Measurements from ENCODE around the gene AGR2. TPM values are rescaled to one million over a fixed set of nuclear protein-coding genes. Genes with fewer than 3 reads are reported as not detected.

Gene AGR2
- total and polyA plus RNA-seq, 2 donors (not counting 1 experiment from before 2014, with no cell fraction given) = not detected

DNA sequence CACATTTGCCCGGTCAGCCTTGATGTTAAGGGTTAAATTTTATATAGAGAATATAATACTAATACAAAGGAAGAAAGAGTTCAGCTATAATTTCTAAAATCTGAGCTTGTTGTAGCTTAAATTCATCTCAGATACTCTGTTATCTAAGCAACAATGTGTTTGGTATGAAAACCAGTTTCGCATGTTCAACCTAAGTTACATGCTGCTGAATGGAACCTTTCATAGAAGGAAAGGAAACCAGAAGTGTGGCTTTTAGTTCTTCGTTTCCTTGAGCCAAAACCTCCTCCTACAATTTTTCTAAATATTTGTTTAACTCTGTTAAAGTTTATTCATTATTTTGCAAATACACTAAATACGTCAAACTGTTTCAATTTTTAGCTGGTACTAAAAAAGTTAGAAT is 18.5 kb downstream of the AGR2 start:
- DNase-seq (ENCODE audit: low read depth in 2 of 2) = no peak
- Histone ChIP-seq H3K4me1 (ENCODE audit: control insufficient read depth, extremely low read depth, insufficient read depth, low read length) (no peaks in the 10 kb centered on the region), H4K20me1 (ENCODE audit: control insufficient read depth, extremely low read depth, insufficient read depth, low read length) (no peaks in the 10 kb centered on the region), H3K9ac (ENCODE audit: insufficient read depth, low read length) (no peak overlapping the region), H2AFZ (ENCODE audit: low read length) (no peak overlapping the region), H3K36me3 (ENCODE audit: control insufficient read depth, insufficient read depth, low read length) (no peaks in the 10 kb centered on the region), H3K9me3 (ENCODE audit: control insufficient read depth, insufficient read depth, low read depth, low read length) (no peaks in the 10 kb centered on the region), H3K79me2 (ENCODE audit: control insufficient read depth, insufficient read depth, low read length) (no peaks in the 10 kb centered on the region), H3K4me2 (ENCODE audit: extremely low read depth, insufficient read depth, low read length) (no peak overlapping the region), H3K27ac (ENCODE audit: insufficient read depth, low read length) (no peak overlapping the region), H3K27me3 (ENCODE audit: control insufficient read depth, insufficient read depth, low read length) (no peaks in the 10 kb centered on the region), H3K4me3 (replicated peaks in 1 of 4; ENCODE audit: control extremely low read depth in 1 of 4, insufficient read depth in 1 of 4, low read depth in 3 of 4, low read length in 4 of 4) (no peak overlapping the region)
- TF ChIP-seq EZH2 (IDR thresholded peaks at IDR 0.05; ENCODE audit: low read length, missing control alignments) = no peak
- TF ChIP-seq, protein P1, sequence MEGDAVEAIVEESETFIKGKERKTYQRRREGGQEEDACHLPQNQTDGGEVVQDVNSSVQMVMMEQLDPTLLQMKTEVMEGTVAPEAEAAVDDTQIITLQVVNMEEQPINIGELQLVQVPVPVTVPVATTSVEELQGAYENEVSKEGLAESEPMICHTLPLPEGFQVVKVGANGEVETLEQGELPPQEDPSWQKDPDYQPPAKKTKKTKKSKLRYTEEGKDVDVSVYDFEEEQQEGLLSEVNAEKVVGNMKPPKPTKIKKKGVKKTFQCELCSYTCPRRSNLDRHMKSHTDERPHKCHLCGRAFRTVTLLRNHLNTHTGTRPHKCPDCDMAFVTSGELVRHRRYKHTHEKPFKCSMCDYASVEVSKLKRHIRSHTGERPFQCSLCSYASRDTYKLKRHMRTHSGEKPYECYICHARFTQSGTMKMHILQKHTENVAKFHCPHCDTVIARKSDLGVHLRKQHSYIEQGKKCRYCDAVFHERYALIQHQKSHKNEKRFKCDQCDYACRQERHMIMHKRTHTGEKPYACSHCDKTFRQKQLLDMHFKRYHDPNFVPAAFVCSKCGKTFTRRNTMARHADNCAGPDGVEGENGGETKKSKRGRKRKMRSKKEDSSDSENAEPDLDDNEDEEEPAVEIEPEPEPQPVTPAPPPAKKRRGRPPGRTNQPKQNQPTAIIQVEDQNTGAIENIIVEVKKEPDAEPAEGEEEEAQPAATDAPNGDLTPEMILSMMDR (conservative IDR thresholded peaks at IDR 0.05 in 1 of 2, IDR thresholded peaks at IDR 0.05 in 1 of 2; ENCODE audit: low read depth in 1 of 2, low read length in 2 of 2) = no peak

DNA sequence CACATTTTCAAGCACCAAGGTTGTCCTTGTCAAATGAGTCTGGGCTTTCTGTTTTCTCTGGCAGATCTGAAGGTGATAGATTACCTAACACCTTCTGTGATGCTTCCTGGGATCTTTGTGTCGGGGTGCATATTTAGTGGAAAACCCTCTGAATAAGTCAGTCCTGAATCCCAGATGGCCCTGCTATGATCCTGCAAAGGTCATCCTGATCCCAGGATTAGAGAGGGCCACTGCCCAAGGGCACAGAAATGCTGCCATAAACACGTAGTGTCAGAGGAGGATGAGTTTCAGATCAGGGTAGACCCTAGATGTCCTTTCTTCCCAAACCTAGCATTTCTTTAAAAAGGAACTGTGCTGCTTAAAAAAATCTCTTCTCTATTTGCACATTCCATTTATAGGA is 19.0 kb downstream of the AGR2 start:
- Histone ChIP-seq H3K4me1 (ENCODE audit: control insufficient read depth, extremely low read depth, insufficient read depth, low read length) (no peaks in the 10 kb centered on the region), H4K20me1 (ENCODE audit: control insufficient read depth, extremely low read depth, insufficient read depth, low read length) (no peaks in the 10 kb centered on the region), H3K9ac (ENCODE audit: insufficient read depth, low read length) (no peak overlapping the region), H3K4me2 (ENCODE audit: extremely low read depth, insufficient read depth, low read length) (no peak overlapping the region), H3K79me2 (ENCODE audit: control insufficient read depth, insufficient read depth, low read length) (no peaks in the 10 kb centered on the region), H3K36me3 (ENCODE audit: control insufficient read depth, insufficient read depth, low read length) (no peaks in the 10 kb centered on the region), H2AFZ (ENCODE audit: low read length) (no peak overlapping the region), H3K9me3 (ENCODE audit: control insufficient read depth, insufficient read depth, low read depth, low read length) (no peaks in the 10 kb centered on the region), H3K27me3 (ENCODE audit: control insufficient read depth, insufficient read depth, low read length) (no peaks in the 10 kb centered on the region), H3K4me3 (replicated peaks in 1 of 4; ENCODE audit: control extremely low read depth in 1 of 4, insufficient read depth in 1 of 4, low read depth in 3 of 4, low read length in 4 of 4) (no peak overlapping the region), H3K27ac (ENCODE audit: insufficient read depth, low read length) (no peak overlapping the region)
- TF ChIP-seq, protein P1 (conservative IDR thresholded peaks at IDR 0.05 in 1 of 2, IDR thresholded peaks at IDR 0.05 in 1 of 2; ENCODE audit: low read depth in 1 of 2, low read length in 2 of 2) = no peak
- no peak for TF ChIP-seq EZH2 (IDR thresholded peaks at IDR 0.05; ENCODE audit: low read length, missing control alignments)
- no peak for DNase-seq (ENCODE audit: low read depth in 2 of 2)

DNA sequence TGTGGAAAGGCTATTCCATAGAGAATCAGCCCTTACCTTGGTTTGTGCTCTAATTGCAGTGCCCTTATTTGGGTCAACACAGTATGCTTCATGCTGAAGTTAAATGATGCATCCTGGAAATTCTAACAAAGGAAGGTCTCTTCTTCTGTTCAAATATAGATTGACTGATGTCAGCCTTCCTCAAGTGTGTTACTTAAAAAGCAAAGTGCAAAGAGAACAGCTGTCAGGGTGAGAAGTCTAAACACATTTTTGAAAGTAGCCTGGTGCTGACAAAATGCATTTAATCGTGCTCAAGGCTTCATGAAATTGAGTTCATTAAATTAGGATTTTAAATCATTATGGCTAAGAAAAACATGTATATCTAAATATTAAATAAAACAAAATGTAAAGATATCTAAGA is 19.5 kb downstream of the AGR2 start:
- Histone ChIP-seq H3K27me3 (ENCODE audit: control insufficient read depth, insufficient read depth, low read length) (no peaks in the 10 kb centered on the region), H3K4me1 (ENCODE audit: control insufficient read depth, extremely low read depth, insufficient read depth, low read length) (no peaks in the 10 kb centered on the region), H4K20me1 (ENCODE audit: control insufficient read depth, extremely low read depth, insufficient read depth, low read length) (no peaks in the 10 kb centered on the region), H3K9me3 (ENCODE audit: control insufficient read depth, insufficient read depth, low read depth, low read length) (no peaks in the 10 kb centered on the region), H3K36me3 (ENCODE audit: control insufficient read depth, insufficient read depth, low read length) (no peaks in the 10 kb centered on the region), H3K4me2 (ENCODE audit: extremely low read depth, insufficient read depth, low read length) (no peak overlapping the region), H3K4me3 (replicated peaks in 1 of 4; ENCODE audit: control extremely low read depth in 1 of 4, insufficient read depth in 1 of 4, low read depth in 3 of 4, low read length in 4 of 4) (no peak overlapping the region), H3K27ac (ENCODE audit: insufficient read depth, low read length) (no peak overlapping the region), H3K9ac (ENCODE audit: insufficient read depth, low read length) (no peak overlapping the region), H3K79me2 (ENCODE audit: control insufficient read depth, insufficient read depth, low read length) (no peaks in the 10 kb centered on the region), H2AFZ (ENCODE audit: low read length) (no peak overlapping the region)
- DNase-seq (ENCODE audit: low read depth in 2 of 2) = no peak
- TF ChIP-seq, protein P1 (conservative IDR thresholded peaks at IDR 0.05 in 1 of 2, IDR thresholded peaks at IDR 0.05 in 1 of 2; ENCODE audit: low read depth in 1 of 2, low read length in 2 of 2) = no peak
- no peak for TF ChIP-seq EZH2 (IDR thresholded peaks at IDR 0.05; ENCODE audit: low read length, missing control alignments)
